Measurements from ENCODE around the gene SEPTIN1.
"Not testable (repeated sequence)": the region's sequence is repeated elsewhere in the genome, so short reads cannot be mapped to it uniquely, and the experiment has no call there.

SEPTIN1 gene

GRCh38 chr16:30356401-30357084 is 25.8 kb downstream of the SEPTIN1 start:
- DNase-seq: peak; percentile 59

GRCh38 chr16:30355954-30356308 is 26.4 kb downstream of the SEPTIN1 start:
- DNase-seq: no peak

- peak; percentile 98 for DNase-seq
Observed at GRCh38 chr16:30355144-30355953, 27.0 kb downstream of the SEPTIN1 start, which contains the start of gene CD2BP2. Gene CD2BP2, minus strand, starts transcription at chr16:30355308. Its CDS starts 627 bp downstream, at chr16:30354681.

- DNase-seq: peak; percentile 28
Observed at GRCh38 chr16:30354423-30355143, 27.8 kb downstream of the SEPTIN1 start.

- no peak for DNase-seq
Observed at GRCh38 chr16:30353438-30354129, 28.8 kb downstream of the SEPTIN1 start.

GRCh38 chr16:30352488-30353401 is 29.6 kb downstream of the SEPTIN1 start:
- no peak for DNase-seq

GRCh38 chr16:30351586-30352419 is 30.6 kb downstream of the SEPTIN1 start:
- DNase-seq: no peak

- no peak for DNase-seq
Observed at GRCh38 chr16:30351001-30351441, 31.3 kb downstream of the SEPTIN1 start.

- no peak for DNase-seq
Observed at GRCh38 chr16:30350134-30350871, 32.1 kb downstream of the SEPTIN1 start.

- no peak for DNase-seq
Observed at GRCh38 chr16:30349675-30350074, 32.7 kb downstream of the SEPTIN1 start.

- no peak for DNase-seq
Observed at GRCh38 chr16:30348929-30349328, 33.4 kb downstream of the SEPTIN1 start.

GRCh38 chr16:30348113-30348512 is 34.2 kb downstream of the SEPTIN1 start:
- no peak for DNase-seq

- no peak for DNase-seq
Observed at GRCh38 chr16:30346286-30346685, 36.1 kb downstream of the SEPTIN1 start.

GRCh38 chr16:30343491-30343820 is 38.9 kb downstream of the SEPTIN1 start:
- not testable (repeated sequence) for DNase-seq

- DNase-seq: no peak
Observed at GRCh38 chr16:30342751-30343490, 39.4 kb downstream of the SEPTIN1 start.

- DNase-seq: not testable (repeated sequence)
Observed at GRCh38 chr16:30341971-30342370, 40.4 kb downstream of the SEPTIN1 start.

- DNase-seq: no peak
Observed at GRCh38 chr16:30340621-30341020, 41.7 kb downstream of the SEPTIN1 start.

GRCh38 chr16:30338715-30339114 is 43.6 kb downstream of the SEPTIN1 start:
- not testable (repeated sequence) for DNase-seq

GRCh38 chr16:30337964-30338357 is 44.4 kb downstream of the SEPTIN1 start:
- DNase-seq: not testable (repeated sequence)

Measured in left hindlimb (tissue), 1 donor.